HT1080 (cell line): ENCODE data around the gene EGFR. TPM values are rescaled to one million over a fixed set of nuclear protein-coding genes. Genes with fewer than 3 reads are reported as not detected.
"Not testable (repeated sequence)": the region's sequence is repeated elsewhere in the genome, so short reads cannot be mapped to it uniquely, and the experiment has no call there.

Source experiments
- DNase-seq: peaks from one replicate; pipeline ENCODE4 v3.0.0-alpha.2; 2015; ENCODE audit warnings: low read depth
- total RNA-seq: library from RNA; depleted of rRNA; stranded (reverse); fragments of >200 nt; shearing (Covaris generic); gene quantifications from 2 replicates; pipeline ENCODE4 v1.2.3, GENCODE V29; 2014

The EGFR gene
- total RNA-seq, 1 experiment from 2014 or later = 34.5 TPM

DNA sequence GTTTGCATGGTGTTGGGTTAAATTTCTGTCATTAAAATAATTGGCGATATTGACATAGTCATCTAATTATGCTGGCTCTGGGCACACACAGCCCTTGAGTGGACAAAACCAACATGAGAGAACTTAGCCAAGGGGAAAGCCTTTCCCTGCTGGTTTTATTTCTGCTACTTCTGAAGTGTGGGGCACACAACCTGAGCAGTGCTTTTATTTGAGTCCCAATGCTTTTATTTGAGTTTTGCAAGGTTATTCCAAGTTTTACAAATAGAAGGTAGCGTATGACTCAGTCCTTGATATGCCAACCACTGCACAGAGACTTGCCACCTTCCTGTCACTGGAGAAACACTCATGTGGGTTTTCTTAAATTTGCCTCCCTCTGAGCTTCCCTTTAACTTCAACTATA, 145.7 kb downstream of the EGFR start:
- DNase-seq = no peak

DNA sequence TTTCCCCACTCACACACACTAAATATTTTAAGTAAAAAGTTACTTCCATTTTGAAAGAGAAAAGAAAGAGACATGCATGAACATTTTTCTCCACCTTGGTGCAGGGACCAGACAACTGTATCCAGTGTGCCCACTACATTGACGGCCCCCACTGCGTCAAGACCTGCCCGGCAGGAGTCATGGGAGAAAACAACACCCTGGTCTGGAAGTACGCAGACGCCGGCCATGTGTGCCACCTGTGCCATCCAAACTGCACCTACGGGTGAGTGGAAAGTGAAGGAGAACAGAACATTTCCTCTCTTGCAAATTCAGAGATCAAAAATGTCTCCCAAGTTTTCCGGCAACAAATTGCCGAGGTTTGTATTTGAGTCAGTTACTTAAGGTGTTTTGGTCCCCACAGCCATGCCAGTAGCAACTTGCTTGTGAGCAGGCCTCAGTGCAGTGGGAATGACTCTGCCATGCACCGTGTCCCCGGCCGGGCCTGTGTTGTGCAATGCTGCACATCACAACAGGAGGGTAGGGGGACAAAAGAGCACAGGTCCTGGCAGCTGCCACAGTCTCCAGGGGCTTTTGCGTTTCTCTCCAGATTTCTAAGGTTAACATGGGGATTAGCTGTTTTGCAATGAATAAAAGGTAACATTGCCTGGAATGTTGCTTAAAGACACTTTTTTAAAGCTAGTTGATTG, 146.5 kb downstream of the EGFR start:
- DNase-seq = no peak

DNA sequence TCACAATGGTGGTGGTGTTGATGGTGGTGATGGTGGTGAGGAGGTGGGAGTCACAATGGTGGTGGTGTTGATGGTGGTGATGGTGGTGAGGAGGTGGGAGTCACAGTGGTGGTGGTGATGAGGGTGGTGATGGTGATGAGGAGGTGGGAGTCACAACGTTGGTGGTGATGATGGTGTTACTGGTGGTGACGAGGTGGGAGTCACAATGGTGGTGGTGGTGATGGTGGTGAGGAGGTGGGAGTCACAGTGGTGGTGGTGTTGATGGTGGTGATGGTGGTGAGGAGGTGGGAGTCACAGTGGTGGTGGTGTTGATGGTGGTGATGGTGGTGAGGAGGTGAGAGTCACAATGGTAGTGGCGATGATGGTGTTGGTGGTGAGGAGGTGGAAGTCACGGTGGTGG, 148.5 kb downstream of the EGFR start:
- DNase-seq = not testable (repeated sequence)

DNA sequence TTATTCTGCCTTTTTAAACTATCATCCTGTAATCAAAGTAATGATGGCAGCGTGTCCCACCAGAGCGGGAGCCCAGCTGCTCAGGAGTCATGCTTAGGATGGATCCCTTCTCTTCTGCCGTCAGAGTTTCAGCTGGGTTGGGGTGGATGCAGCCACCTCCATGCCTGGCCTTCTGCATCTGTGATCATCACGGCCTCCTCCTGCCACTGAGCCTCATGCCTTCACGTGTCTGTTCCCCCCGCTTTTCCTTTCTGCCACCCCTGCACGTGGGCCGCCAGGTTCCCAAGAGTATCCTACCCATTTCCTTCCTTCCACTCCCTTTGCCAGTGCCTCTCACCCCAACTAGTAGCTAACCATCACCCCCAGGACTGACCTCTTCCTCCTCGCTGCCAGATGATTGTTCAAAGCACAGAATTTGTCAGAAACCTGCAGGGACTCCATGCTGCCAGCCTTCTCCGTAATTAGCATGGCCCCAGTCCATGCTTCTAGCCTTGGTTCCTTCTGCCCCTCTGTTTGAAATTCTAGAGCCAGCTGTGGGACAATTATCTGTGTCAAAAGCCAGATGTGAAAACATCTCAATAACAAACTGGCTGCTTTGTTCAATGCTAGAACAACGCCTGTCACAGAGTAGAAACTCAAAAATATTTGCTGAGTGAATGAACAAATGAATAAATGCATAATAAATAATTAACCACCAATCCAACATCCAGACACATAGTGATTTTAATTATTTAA, 151.7 kb downstream of the EGFR start:
- no peak for DNase-seq

DNA sequence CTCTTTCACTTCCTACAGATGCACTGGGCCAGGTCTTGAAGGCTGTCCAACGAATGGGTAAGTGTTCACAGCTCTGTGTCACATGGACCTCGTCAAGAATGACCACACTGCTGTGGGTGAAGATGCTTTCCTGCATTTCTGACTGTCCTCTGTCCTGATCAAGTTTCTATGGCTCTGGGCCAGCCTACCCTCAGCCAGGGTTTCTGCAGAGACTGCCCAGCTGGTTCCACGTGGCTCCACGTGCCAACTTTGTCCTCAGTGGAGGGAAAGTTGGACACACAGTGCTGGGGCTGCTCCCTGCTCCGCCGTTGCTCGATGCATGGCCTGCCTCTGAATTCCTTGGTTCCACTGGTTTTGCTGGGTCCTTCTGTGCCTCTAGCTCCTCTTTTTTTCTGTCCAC, 152.3 kb downstream of the EGFR start:
- DNase-seq = no peak

DNA sequence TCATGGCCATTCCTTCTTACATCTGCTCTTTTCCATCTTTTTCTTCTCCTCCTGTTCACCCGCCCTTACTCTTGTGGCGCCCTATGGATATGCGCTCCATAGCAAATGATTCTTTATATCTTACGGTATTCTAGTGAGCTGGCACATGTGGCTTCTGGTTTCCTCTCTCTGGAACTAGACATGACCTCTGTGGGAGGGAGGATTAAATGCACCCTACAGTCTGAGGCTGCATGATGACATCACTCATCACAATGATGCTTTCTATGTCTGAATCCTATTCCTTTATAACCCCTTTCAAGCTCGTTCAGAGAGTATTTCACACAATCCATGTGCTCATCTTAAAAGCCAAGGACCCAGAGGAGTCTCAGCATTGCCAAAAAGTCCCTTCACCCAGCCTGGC, 153.3 kb downstream of the EGFR start:
- DNase-seq = no peak

DNA sequence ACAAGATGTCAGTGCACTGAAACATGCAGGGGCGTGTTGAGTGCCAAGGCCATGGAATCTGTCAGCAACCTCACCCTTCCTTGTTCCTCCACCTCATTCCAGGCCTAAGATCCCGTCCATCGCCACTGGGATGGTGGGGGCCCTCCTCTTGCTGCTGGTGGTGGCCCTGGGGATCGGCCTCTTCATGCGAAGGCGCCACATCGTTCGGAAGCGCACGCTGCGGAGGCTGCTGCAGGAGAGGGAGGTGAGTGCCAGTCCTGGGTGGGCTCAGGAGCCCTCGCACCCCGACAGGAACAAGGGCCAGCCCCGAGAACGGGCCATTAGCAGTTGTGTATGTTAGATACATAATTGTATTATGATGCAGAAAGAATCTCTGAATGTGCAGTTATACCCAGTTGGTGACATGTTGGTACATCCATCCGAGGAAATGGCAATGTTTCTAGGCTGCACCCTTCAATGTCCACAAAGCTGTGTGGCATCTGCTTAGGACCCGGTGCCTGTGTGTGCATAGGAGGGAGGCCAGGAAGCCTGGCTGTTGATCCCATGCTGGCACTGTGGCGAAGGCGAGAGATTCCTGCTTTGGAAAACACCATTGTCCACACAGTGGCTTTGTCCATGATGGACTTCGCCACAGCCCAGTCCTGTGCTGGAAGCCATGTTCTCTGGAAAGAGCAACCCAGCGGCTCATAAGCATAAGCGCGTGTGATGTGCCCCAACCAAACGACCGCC, 154.2 kb downstream of the EGFR start:
- no peak for DNase-seq

DNA sequence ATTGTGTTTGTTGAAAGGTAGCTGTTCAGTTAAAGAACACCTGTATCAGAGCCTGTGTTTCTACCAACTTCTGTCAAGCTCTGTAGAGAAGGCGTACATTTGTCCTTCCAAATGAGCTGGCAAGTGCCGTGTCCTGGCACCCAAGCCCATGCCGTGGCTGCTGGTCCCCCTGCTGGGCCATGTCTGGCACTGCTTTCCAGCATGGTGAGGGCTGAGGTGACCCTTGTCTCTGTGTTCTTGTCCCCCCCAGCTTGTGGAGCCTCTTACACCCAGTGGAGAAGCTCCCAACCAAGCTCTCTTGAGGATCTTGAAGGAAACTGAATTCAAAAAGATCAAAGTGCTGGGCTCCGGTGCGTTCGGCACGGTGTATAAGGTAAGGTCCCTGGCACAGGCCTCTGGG, 154.9 kb downstream of the EGFR start:
- DNase-seq = no peak

DNA sequence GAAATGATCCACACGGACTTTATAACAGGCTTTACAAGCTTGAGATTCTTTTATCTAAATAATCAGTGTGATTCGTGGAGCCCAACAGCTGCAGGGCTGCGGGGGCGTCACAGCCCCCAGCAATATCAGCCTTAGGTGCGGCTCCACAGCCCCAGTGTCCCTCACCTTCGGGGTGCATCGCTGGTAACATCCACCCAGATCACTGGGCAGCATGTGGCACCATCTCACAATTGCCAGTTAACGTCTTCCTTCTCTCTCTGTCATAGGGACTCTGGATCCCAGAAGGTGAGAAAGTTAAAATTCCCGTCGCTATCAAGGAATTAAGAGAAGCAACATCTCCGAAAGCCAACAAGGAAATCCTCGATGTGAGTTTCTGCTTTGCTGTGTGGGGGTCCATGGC, 155.6 kb downstream of the EGFR start:
- no peak for DNase-seq

DNA sequence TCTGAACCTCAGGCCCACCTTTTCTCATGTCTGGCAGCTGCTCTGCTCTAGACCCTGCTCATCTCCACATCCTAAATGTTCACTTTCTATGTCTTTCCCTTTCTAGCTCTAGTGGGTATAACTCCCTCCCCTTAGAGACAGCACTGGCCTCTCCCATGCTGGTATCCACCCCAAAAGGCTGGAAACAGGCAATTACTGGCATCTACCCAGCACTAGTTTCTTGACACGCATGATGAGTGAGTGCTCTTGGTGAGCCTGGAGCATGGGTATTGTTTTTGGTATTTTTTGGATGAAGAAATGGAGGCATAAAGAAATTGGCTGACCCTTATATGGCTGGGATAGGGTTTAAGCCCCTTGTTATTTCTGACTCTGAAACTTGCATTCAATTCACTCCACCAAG, 156.0 kb downstream of the EGFR start:
- DNase-seq = no peak

DNA sequence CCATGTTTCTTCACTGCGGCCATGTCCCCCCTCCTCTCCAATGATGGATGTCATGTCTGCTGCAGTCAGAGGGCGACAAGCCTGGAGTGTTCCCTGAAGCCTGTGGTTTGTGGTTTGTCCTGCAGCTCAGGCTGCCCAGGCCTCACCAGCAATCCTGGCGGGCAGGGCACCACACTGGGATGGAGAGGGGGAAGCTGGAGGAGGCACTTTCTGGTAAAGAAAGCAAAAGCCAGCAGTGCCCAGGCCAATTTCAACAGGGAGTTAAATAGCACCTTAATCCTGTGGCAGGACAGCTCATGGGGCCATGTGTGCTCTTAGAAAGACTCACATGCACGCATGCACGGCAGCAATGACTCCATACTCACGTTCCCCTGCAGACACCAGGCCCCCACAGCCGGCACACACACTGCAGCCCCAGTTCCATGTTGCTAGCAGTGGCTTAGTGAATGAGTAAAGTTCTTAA, 158.3 kb downstream of the EGFR start:
- no peak for DNase-seq

DNA sequence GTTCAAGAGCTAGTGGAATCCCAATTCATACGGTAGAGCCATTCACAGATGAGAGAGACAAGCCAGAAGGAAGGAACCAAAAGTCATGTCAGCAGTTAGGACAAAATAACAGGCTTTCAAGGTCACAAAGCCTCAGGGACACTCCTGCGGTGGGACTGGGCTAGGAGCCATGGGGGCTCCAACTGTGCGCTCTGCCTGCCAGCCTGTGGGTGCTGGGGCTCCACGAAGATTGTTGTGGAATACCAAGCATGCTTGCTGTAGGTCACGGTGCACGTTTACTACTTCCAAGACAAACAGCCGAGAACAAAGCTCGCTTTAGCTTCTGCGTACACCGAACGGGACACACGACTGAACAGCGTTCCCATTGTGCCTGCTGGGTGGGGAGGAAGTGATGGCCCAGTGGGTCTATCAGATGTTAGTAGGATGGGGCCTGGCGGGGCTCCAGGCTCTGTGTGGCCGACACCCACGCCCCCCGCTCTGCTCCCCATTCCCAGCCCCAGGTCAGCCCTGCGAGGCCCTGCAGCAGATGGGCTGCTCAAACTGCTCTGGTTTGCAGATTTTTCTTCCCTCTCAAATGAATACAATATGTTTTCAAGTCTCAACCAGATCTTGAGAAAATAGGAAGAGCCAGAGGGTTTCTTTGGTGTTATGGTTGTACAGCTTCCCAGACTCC, 158.9 kb downstream of the EGFR start:
- no peak for DNase-seq

DNA sequence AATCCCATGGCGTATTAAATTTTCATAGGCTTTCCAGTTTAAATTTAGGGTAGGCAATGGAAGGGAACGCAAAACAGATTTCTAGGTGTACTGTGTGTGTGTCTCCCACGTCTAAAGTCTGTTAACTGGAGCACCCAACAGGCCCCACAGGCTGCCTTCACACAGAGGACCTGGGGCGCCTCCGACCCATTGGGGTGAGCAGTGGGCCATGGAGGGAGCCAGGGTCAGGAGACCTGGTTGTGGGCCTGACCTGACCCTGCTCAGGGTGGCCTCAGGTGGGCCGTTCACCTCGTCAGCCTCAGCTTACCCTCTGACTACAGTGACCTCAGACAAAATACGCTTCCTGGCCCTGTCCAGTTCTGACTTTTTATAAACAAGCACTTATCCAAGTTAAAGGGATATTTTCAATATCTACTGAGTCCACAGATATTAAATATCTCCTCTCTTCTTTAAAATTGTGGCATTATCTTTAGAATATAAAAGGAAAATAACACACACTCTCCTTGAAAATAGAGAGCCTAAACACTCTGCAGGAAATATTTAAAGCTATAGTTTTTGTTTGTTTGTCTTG, 159.6 kb downstream of the EGFR start:
- DNase-seq = no peak

DNA sequence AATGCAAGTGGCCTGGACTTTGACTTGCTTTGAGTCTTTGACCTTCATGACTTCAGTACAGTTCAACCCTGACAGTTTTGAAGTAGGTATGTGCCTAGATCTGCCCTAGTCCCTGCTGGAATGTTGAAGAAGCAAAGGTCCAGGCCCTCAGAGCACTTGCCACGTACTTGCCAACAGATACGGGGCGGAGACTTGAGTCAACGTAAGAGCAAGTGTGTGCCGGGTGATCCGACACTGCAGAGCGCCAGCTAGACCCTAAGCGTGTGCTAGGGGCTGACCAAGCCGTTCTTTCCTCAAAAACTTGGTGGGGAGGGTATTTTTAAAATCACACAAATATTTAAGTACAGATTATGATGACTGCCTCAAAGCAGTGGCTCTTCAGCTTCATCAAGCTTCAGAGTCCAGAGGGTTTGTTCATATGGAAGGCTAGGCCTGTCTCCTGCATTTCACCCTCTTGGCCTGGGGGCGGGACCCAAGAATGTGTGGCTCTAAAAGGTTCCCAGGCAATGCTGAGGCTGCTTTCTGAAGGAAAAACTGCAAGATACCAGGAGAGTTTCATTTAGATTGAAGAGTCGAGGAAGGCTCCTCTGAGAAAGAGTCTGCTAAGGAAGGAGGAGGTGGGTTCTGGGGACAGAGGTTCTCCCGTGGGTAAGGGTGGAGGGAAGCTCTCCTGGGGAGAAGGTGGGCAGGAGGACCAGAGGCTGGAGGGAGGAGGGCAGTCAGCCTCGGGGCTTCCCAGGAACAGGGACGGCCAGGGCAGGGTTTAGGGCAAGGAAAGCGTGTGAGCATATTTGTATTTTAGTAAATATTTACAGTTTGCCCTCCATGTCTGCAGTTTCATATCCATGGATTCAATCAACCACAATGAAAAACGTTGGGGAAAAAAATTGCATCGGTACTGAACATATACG, 160.3 kb downstream of the EGFR start:
- DNase-seq = no peak

DNA sequence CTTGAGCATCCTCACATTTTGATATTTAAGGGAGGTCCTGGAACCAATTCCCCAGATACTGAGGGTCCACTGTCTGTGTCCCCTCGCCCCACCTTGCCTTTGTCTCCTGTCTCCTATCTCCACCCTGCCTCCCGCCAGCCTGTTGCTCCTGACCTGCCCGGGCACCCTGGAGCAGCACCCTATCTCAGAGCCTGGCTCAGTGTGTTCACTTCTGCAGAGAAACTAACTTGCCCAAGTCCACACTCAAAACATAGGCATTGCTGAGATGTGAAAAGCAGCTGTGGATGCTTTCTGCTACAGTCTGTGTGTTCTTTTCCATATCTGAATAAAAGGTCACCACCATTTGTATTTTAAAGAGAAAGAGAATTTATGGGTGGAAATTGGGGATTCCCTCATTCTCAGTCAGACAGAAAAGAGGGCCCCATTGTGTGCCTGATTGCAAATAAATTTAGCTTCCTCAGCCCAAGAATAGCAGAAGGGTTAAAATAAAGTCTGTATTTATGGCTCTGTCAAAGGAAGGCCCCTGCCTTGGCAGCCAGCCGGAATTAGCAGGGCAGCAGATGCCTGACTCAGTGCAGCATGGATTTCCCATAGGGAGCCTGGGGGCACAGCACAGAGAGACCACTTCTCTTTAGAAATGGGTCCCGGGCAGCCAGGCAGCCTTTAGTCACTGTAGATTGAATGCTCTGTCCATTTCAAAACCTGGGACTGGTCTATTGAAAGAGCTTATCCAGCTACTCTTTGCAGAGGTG, 161.3 kb downstream of the EGFR start:
- DNase-seq = no peak

DNA sequence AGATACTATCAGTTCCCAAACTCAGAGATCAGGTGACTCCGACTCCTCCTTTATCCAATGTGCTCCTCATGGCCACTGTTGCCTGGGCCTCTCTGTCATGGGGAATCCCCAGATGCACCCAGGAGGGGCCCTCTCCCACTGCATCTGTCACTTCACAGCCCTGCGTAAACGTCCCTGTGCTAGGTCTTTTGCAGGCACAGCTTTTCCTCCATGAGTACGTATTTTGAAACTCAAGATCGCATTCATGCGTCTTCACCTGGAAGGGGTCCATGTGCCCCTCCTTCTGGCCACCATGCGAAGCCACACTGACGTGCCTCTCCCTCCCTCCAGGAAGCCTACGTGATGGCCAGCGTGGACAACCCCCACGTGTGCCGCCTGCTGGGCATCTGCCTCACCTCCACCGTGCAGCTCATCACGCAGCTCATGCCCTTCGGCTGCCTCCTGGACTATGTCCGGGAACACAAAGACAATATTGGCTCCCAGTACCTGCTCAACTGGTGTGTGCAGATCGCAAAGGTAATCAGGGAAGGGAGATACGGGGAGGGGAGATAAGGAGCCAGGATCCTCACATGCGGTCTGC, 162.2 kb downstream of the EGFR start:
- no peak for DNase-seq

DNA sequence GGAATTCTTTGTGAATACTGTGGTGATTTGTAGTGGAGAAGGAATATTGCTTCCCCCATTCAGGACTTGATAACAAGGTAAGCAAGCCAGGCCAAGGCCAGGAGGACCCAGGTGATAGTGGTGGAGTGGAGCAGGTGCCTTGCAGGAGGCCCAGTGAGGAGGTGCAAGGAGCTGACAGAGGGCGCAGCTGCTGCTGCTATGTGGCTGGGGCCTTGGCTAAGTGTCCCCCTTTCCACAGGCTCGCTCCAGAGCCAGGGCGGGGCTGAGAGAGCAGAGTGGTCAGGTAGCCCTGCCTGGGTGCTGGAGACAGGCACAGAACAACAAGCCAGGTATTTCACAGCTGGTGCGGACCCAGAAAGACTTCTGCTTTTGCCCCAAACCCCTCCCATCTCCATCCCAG, 162.9 kb downstream of the EGFR start:
- DNase-seq = no peak

DNA sequence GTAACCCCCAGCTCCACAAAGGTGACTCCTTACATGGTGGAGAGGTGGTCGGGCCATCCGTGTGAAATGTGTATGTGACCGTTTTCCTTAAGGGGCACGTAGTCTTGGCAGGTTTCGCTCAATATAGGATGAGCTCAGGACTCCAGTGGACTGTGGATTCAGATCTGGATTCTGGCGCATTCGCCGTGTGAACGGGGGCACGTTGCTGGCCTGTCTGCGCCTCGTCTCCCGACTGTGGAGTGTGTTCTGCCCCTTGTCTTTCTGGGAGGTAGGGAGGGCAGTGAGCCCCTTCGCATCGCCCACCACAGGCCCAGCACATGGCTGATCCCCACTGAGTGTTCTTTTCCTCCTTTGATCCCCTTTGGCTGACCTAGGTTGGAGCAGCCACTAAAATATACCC, 165.1 kb downstream of the EGFR start:
- no peak for DNase-seq

DNA sequence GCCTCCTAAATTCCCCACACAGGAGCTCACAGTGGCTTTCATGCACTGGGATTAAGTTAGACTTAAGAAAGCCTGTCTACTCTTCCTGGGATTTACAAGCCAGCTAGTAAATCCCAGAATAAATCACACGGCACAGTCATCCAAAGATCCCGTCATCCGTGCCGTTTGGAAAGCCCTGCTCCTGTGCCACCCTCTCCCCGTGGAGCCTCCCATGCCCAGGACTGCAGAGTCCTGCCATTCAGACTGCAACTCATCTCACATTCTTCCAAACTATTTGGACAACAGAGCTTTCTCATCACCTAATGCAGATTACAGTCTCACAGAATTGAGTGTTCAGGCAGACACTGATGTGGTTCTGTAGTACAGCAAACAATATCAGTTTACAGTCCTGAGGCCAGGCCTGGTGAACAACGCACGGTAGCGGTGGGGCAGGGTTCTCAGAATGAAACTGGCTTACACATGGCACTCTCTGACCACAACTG, 166.5 kb downstream of the EGFR start:
- peak; percentile 17 for DNase-seq
